GM18511 (cell line): ENCODE measurements around the gene USP9X.
A peak's percentile ranks its signal among the peaks of the same experiment; 100 is the strongest.
"Not testable (repeated sequence)": the region's sequence is repeated elsewhere in the genome, so short reads cannot be mapped to it uniquely, and the experiment has no call there.

Experiments
- ATAC-seq: cut with Tn5 transposase; IDR thresholded peaks from one replicate; pipeline ENCODE4 v1.9.1; 2021; ENCODE audit warnings: mild to moderate bottlenecking, moderate library complexity; ENCODE audit not compliant: unreplicated experiment

The USP9X gene

GRCh38 chrX:41084893-41085511 is at the start of gene USP9X:
USP9X (plus strand) TSS chrX:41085445; CDS start chrX:41123629, 38,184 bp downstream.
- peak; percentile 66 for ATAC-seq

GRCh38 chrX:41035582-41035981 is 49.7 kb upstream of the USP9X start:
- no peak for ATAC-seq

GRCh38 chrX:41036668-41037326 is 48.4 kb upstream of the USP9X start:
- no peak for ATAC-seq

GRCh38 chrX:41043196-41043595 is 42.0 kb upstream of the USP9X start:
- ATAC-seq: no peak

- no peak for ATAC-seq
Measured at GRCh38 chrX:41043674-41044345, 41.4 kb upstream of the USP9X start.

GRCh38 chrX:41045960-41046567 is 39.2 kb upstream of the USP9X start:
- no peak for ATAC-seq

GRCh38 chrX:41047878-41048534 is 37.2 kb upstream of the USP9X start:
- ATAC-seq: no peak

GRCh38 chrX:41050359-41050758 is 34.9 kb upstream of the USP9X start:
- no peak for ATAC-seq

- ATAC-seq: no peak
Measured at GRCh38 chrX:41051288-41051687, 34.0 kb upstream of the USP9X start.

GRCh38 chrX:41055740-41056139 is 29.5 kb upstream of the USP9X start:
- no peak for ATAC-seq

- ATAC-seq: not testable (repeated sequence)
Measured at GRCh38 chrX:41063276-41063675, 22.0 kb upstream of the USP9X start.

- ATAC-seq: no peak
Measured at GRCh38 chrX:41064018-41064417, 21.2 kb upstream of the USP9X start.

- no peak for ATAC-seq
Measured at GRCh38 chrX:41066391-41066790, 18.9 kb upstream of the USP9X start.

GRCh38 chrX:41066969-41067368 is 18.3 kb upstream of the USP9X start:
- no peak for ATAC-seq

- no peak for ATAC-seq
Measured at GRCh38 chrX:41067721-41068120, 17.5 kb upstream of the USP9X start.

GRCh38 chrX:41076742-41077141 is 8.5 kb upstream of the USP9X start:
- ATAC-seq: no peak

- ATAC-seq: no peak
Measured at GRCh38 chrX:41081821-41082220, 3.4 kb upstream of the USP9X start.

- ATAC-seq: no peak
Measured at GRCh38 chrX:41082783-41083182, 2.5 kb upstream of the USP9X start.

GRCh38 chrX:41084044-41084892 is 977 bp upstream of the USP9X start:
- peak; percentile 69 for ATAC-seq

GRCh38 chrX:41085512-41085877 is 250 bp downstream of the USP9X start:
- peak; percentile 32 for ATAC-seq
